Non-pigmented ciliary epithelial cell (primary cell): ENCODE results near the gene VWF.

Experiments
- DNase-seq: peaks from one replicate; pipeline ENCODE4 v3.0.0-alpha.2; 2010; ENCODE audit warnings: low read depth

The VWF gene

DNA sequence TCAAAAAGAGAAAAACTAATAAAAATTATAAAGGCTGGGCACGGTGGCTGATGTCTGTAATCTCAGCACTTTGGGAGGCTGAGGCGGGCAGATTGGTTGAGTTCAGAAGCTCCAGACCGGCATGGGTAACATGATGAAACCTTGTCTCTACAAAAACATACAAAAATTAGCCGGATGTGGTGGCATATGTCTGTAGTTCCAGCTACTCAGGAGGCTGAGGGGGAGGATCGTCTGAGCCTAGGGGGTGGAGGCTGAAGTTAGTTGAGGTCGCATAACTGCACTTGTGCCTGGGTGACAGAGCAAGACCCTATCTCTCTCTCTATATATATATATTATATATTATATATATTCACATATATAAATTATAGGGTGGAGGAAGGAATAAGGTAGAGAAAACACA is 146.9 kb downstream of the VWF start:
- no peak for DNase-seq

DNA sequence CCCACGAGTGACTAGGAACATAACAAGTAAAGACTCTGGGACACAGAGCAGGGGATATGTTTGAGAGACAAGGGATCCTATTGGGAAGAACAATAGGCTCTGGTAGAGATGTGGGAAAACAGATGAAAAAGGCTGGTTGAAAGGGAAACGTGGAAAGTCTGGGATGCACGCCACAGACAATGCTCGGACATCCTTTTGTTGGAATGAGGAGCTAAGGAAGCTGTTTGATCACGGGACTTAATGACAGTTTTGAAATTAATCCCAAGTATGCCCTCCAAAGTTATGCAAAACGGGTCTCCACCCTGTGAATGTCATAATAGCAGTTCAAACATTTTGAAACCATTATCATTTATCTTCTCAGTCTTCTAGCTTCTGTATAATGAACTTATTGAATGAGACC is 147.8 kb downstream of the VWF start:
- DNase-seq = no peak

DNA sequence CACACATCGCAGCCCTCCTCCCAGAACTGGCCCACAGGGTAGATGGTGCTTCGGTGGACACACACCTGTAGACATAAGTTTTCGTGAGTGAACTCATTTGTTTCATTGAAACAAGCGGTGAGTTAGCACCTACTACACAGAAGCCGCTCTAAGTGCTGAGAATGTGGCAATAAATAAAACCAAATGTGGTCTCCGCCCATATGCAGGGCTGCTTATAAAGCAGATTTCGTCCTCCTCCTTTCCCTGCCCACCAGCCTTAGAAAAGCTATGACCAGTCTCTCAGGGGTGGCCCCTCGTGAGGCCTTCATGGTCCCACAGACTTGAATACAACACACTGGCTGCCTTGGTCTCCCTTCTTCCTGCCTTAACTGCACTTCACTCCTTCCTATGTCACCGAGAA is 148.3 kb downstream of the VWF start:
- DNase-seq = no peak

DNA sequence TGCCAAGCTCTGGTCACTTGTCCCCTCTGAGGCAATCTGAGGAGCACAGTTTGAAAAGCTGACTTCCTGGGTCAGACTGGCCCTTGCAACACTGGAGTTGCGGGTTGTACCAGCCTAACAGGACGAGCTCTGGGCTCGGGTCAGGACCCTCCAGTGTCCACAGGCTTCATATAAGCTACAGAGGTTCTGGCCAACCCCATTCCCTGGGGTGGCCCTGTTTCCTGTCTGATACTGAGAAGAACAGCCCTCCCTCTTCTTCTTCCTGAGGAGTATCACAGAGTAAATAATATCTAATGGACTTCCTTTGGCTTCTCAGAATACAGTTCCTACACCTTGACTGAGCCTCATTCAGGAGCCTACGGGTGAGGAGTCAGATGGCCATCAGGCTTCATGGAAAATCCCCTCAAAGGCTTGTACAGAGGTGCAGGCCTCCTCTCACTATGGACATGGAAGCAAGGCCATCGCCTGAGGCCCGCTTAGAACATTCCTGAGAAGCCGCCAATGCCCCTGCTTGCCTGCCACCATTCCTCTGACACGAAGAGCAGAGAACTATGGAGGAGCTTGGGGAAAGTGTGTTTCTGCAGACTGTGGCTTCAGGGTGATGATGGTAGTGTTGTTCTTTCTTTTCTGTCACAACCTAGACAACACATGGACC is 150.9 kb downstream of the VWF start:
- no peak for DNase-seq

DNA sequence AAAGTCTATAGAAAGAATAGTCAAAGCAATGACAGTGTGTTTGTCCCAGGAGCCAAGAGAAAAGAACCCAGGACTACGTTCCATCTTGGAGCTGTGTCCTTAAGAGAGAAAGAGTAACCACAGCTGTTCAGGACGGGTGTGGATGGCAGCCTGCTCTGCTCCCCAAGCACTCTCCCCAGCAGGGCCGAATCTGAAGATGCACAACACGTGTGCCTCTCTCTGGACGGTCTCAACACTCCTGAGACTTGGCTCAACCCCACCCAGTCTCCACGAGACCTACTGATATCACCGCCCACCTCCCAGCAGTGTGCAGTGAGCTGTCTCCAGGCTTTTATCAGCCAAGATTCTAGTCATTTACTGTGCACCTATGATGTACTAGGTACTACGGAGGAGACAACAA is 152.1 kb downstream of the VWF start:
- DNase-seq = no peak

DNA sequence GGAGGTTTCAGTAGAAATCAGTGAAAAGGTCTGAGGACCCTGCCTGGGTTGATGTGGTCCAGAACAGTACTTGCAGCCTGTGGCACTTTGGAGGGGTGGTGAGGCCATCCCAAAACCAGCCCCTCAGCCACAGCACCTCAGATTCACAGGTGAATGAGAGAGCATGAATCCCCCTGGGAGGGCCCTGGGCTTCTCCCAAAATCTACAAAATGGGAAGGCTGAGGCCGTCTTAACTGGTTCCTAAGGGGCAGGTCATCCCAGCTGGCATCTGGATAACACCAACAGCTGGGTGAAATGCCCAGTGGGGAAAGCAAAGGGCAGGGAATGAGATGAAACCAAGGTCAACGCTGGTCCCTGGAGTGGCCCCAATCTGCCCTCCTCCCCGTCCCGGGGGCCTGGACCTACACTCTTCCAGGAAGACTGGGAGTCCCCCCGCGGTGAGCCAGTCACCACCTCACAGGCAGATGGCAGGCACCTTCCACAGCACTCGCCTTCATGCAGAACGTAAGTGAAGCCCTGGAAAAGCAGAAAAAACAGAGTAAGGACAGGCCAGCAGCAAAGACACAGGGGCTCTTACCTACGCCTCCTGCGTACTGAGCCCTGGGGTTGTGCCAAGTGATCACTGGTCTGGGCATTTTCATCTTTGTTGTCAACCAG is 153.1 kb downstream of the VWF start:
- no peak for DNase-seq

DNA sequence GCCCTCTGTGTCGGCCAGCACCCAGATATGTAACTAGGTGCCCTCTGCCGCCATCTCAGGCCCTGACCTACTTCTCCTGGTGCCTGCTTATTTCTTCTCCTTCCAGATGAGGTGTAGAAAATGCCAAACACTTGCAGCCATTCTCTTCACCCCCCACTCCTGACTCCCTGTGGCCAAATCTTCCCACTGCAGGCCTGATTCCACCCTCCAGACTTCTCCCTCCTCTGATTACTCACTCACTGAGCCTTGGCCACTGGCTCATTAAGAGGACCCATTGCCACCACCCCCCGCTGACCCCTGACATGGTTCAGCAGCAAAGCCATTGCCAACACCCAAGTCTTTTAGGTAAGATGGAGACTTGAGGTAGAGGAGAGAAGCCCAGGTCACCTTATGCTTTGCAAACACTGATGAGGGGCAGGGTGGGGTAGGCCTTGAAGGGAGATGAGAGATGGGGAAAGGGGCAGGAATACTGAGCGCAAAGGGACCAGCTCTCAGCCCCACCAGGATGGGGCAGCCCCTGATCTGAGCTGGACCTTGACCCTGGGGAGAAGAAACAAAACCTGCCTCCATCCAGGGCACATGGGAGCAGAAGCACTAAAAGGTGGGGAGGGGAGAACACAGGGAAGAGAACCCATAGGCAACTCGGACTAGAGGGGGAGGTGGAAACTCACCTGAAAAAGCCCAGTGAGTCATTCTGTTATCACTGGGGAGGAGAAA is 154.3 kb downstream of the VWF start:
- no peak for DNase-seq

DNA sequence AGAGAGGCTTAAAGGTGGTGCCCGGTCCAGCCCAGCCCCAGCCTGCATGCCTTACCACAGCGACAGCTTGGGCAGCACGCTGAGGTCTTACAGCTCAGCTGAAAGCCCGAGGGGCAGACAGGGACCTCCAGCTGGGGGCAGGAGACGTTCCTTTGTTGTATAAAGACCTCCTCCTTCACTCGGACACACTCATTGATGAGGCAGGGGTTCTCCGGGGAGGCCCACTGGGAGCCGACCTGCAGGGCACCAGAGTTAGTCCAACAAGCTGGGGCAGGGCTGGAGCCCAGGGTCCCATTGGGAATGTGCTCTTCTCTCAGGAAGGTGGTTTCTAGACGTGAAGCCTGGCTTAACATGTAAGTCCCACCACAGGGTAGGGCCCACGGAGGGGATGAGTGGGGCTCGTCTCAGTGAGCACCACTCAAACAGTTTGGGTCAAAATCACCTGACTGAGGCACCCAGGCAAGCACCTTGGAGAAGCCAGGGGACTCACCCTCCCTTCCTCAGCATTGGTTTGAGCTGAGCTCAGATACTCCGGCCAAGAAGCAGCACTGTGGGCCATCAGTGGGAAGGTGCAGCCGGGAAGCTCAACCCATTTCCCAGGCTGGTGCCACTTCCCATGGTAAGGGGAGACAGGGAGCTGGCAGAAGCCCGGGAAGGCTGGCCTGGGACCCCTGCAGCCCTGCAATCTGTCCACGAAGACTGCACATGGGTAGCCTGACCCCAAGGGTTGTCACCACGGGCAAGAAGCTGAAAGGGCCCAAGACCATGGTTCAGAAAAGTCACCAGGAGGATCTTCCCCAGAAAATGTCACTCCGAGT is 155.1 kb downstream of the VWF start:
- no peak for DNase-seq

DNA sequence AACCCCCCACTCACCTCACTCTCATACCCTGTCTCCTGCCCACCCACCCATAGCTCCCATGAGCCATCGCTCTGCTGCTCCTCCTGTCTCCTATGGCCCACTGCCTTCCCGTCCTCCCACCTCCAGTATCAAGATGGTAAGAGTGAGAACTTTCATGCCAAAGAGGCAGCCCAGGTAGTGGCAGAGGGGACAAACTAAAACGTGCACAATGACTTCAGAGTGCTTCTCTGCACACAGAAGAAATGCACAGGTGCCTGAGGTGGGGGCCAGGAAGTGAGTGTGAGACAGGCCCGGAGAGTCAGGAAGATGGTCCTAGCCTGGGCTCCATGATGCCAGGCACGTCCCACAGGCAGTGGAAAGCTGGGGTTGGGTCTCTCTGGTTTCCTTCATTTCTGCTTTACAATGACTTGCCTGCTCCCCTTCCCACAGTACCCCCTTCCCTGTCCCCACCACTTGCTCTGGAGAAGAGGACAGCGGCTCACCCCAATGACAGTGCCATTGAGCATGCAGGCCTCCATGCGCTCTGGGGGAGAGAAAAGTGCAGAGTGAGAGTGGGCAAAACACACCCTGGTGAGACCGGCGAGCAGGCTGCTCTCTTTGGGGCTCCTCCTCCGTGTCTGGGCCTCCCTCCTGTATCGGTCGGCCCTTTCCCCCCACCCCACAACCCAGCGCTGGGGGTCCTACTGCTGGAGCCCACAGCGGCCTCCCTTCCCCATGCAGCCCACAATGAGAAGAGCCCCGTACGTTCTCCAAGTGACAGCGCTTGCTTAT is 156.6 kb downstream of the VWF start:
- DNase-seq = no peak

DNA sequence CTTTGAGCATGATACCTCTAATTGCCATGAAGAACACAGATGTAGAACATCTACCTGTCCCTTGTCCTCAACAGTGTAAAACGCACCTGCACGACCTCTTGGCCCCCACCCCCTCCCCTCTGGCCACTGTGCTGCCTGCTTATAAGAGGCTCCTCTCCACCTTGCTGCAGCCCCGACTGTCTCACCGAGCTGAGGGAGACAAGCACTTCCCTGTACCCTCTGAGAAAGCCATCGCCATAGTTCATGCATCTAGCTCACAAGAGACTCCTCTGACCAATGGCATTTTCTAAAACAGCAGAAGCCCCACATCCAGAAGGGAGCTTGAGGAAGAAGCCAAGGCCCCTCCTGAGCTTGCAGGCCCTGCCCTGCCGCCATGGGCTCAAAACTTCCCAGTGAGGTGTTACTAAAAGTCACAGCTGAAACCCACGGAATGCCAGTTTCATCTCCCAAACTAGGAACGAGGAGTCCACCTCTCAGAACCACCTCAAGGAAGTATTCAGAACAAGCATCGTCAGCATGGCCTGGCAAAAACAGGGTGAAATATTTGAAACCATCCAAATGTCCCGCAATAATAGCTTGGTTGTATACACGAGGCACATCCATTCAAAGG is 157.9 kb downstream of the VWF start:
- no peak for DNase-seq

DNA sequence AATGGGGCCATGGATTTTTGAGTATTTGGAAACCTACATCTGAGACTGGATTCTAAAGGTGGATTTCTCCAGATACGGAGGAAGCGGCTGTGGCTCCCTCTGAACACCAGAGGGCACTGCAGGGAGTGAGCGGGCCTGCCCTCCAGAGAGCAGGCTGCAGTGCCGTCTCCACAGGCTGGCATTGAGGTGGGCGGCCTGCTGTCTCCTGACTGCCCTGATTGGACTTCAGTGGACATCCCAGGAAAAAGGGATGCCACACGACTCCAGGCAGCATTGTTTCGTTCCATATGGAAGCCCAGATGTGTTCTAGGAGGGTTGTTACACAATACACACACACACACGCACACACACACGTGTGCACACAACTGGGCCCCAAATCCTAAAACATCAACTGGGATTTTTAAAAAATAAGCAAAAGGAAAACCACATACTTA is 158.5 kb downstream of the VWF start:
- peak; percentile 4 for DNase-seq

DNA sequence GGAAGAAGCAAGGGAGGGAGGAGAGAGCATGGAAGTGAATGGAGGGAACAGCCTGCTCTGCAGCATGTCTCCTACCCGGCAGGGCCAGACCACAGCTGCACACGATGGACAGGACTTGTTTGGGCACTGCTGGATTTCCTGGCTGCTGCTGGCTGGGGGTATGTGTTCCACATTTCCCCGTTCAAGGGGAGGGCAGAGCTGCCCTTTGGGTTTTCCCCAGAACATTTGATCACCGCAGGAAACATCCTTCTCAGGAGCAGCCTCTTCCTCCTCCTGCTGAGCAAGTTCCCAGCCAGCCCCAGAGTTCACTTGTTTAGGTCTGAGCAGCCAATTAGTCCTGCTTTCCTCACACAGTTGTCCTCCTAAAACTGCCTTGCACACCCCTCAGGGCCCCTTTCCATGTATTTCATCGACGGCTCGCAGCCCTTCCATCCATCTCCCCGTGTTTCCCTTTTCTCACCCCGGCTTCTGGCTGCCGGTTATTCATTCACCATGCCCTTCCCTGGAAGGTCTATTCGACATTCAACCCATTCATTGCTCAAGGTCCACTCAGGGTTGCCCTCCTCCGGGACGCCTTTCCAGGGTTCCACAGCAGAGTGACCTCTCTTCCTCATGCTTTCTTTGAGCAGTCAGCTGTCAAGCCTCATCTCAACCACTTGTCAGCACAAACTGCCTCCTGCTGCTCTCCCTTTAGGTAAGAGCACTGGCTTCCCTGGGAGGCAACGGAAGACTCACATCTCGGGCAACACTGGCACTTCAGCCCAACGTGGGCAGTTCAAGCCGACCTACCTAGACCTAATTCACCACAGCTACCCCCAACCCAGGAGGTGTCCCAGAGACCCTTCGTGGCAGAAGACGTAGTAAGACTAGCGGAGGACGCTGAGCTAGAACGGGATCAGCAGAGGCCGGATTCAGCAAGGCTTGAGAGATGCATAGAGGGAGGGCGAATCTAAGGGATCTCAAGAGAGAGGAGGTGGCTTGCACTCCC is 159.3 kb downstream of the VWF start:
- no peak for DNase-seq

DNA sequence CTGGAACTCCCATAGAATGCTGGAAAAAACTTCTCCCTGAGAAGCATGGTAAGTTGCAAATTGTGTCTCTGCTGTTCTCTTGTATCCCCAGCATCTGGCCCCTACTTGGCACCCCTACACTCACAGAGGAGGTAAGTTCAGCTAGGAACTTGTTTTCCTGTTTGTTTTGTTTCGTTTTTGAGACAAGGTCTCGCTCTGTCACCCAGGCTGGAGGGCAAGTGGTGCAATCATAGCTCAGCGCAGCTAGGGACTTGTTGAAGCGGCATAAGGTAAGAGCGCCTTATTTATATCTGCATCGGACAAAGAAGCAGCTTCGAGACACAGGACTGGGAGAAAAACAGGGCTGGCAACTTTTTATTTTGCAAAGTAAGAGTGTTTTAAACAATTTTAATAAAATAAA is 161.0 kb downstream of the VWF start:
- DNase-seq = no peak

DNA sequence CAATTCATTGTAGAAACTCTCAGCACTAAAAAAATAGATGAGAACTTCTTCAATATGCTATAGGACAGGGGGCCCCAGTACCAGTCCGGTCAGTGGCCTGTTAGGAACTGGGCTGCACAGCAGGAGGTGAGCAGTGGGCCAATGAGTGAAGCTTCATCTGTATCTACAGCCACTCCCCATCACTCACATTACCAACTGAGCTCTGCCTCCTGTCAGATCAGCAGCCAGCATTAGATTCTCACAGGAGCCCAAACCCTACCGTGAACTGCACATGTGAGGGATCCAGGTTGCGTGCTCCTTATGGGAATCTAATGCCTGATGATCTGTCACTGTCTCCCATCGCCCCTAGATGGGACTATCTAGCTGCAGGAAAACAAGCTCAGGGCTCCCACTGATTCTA is 163.7 kb downstream of the VWF start:
- no peak for DNase-seq

DNA sequence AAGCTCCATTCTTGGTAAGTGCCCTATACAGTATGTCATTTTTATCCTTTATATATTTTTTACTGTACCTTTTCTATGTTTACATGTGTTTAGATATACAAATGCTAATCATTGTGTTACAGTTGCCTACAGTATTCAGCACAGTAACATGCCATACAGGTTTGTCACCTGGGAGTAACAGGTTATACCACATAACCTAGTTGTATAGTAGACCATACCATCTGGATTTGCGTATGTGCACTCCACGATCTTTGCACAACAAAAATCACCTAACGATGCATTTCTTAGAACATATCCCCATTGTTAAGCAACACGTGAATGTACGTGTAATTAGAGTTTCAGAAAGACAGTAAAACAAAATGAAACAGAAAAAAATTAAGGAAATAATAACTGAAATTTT is 167.5 kb downstream of the VWF start:
- no peak for DNase-seq

DNA sequence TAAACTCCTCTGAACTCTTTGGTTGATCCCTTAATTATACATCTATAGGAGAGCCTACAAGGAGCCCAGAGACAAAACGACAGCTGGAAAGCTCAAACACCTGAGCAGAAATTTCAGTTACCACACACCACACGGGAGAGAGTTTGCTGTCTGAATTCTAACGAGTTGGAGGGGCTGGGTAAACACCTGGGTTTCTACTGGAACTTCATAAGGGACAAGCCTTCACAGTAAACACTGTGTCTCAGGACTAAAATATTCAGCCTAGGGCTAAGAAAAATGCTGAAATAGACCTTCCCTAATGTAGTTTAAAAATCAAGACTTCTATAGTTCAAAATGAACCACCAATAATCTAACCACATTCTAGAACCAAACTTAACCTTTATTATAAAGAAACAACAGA is 169.8 kb downstream of the VWF start:
- no peak for DNase-seq

DNA sequence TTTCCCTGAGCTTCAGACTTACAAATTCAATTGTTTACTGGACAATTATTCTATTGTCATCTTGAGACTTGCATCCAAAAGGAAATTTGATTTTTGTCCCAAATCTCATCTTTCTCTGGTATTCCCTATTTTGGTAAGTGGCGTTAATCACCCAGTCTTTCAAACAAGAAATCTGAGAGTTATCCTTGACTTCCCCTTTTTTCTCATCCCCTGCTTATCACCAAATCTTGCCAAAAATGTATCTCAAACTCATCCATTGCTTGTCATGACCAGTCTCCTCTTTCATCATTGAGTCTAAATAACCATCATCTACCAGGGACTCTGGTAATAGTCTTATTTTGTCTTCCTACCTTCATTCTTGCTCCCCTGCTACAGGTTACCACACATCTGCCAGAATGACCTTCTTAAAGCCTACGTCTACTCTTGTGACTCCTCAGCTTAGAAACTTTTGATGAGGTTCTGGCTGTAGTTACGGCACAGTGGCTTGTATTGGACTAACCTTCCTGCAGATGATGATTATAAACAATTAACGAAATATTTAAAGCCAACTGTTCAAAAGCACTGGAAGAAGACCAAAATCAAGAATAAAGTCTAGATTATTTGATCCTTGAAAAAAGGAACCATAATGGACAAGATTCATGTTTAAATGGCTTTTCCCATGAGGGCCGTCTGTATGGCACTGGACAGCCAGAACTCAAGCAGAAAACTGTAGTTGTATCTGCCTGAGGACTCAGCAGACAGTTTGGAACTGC is 170.5 kb downstream of the VWF start:
- DNase-seq = no peak

DNA sequence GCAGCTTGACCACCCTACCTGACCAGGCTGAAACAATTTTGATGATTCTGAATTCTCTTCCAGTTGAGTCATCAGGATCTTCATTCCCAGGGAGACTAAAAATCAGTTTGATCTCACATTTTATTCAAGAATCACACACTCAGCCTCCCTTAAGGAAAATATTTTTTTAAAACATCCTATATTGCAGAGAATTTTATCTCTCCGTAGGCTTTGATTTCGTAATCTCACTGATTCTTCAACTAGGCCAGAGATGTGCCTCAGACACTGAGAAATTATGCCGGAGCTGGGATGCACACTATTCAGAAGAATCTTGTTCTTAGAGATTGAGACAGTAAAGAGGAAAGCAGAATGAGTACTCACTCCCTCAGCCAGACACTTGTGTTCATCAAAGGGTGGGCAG is 172.4 kb downstream of the VWF start:
- DNase-seq = no peak

DNA sequence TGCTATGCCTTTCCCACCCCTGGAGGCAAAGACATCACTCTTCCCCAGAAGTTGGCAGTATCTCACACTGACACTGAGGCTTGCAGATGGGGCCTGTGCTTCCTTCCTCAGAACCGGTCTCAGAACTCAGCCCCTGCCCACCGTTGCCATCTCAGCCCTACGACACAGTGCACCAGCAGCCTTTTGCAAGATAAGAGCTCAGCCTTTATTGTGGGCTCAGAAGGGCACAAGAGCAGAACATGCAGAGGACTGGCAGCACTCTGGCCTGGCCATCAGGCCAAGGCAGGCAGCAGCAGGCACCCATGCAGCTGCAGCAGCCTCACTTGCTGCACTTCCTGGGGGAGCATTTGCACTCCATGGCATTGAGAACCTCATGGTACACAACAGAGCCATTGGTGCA is 175.8 kb downstream of the VWF start:
- DNase-seq = no peak
